Smooth muscle cell (in vitro differentiated cells): Measurements from ENCODE around the gene MSL1. TPM values are rescaled to one million over a fixed set of nuclear protein-coding genes. Genes with fewer than 3 reads are reported as not detected.

Experiments
- DNase-seq: peaks from one replicate; lab custom pipeline; 2025; ENCODE audit not compliant: unreplicated experiment; lab: John Stamatoyannopoulos, UW
- H2AFZ ChIP-seq: fragments of 200-600 bp; sonication (generic); 2 replicates; pipeline ENCODE4 v1.6.0; 2016; ENCODE audit warnings: antibody characterized with exemption, low read depth, mild to moderate bottlenecking
- H3F3A ChIP-seq: fragments of 200-600 bp; sonication (generic); 2 replicates; pipeline ENCODE4 v1.6.0; 2017; ENCODE audit warnings: antibody characterized with exemption, low read depth
- H3K27ac ChIP-seq: fragments of 200-600 bp; sonication (generic); 2 replicates; pipeline ENCODE4 v1.5.1; 2016; ENCODE audit warnings: low read depth, mild to moderate bottlenecking
- H3K27me3 ChIP-seq: fragments of 200-600 bp; sonication (generic); 2 replicates; pipeline ENCODE4 v1.6.1; 2016; ENCODE audit warnings: low read depth, mild to moderate bottlenecking
- H3K36me3 ChIP-seq: fragments of 200-600 bp; sonication (generic); 2 replicates; pipeline ENCODE4 v1.5.1; 2016; ENCODE audit warnings: low read depth
- H3K4me1 ChIP-seq: fragments of 200-600 bp; sonication (generic); 2 replicates; pipeline ENCODE4 v1.5.1; 2016; ENCODE audit warnings: low read depth
- H3K4me2 ChIP-seq: fragments of 200-600 bp; sonication (generic); 2 replicates; pipeline ENCODE4 v1.6.0; 2016; ENCODE audit warnings: mild to moderate bottlenecking
- H3K4me3 ChIP-seq: fragments of 200-600 bp; sonication (generic); 2 replicates; pipeline ENCODE4 v1.5.1; 2016; ENCODE audit warnings: mild to moderate bottlenecking
- H3K79me2 ChIP-seq: fragments of 200-600 bp; sonication (generic); 2 replicates; pipeline ENCODE4 v1.6.0; 2016; ENCODE audit warnings: low read depth, mild to moderate bottlenecking
- H3K9ac ChIP-seq: fragments of 200-600 bp; sonication (generic); 2 replicates; pipeline ENCODE4 v1.6.0; 2016; ENCODE audit warnings: low read depth
- H3K9me3 ChIP-seq: fragments of 200-600 bp; sonication (generic); replicated peaks from 2 replicates; pipeline ENCODE4 v1.5.1; 2016; ENCODE audit warnings: low read depth
- H4K20me1 ChIP-seq: fragments of 200-600 bp; sonication (generic); 2 replicates; pipeline ENCODE4 v1.6.0; 2016; ENCODE audit warnings: low read depth
- CTCF ChIP-seq: fragments of 200-600 bp; sonication (generic); IDR thresholded peaks from 2 replicates; pipeline ENCODE4 v1.5.1; 2017; ENCODE audit warnings: borderline replicate concordance, mild to moderate bottlenecking, antibody characterized with exemption; ENCODE audit not compliant: insufficient read depth, poor library complexity, severe bottlenecking
- WGBS: methylation state at CpG from one replicate; pipeline ENCODE4 v1.1.7; 2016; ENCODE audit warnings: low lambda C conversion rate; 5-methylcytosine and 5-hydroxymethylcytosine counted together
- polyA plus RNA-seq: library from polyadenylated mRNA; unstranded; fragments of >200 nt; fragmentation: Nextera tagmentation; extraction: Ambion mirVana; gene quantifications from 2 replicates; pipeline ENCODE4 v1.2.1, GENCODE V29; 2016
- total RNA-seq: library from RNA; depleted of rRNA; stranded (reverse); fragments of >200 nt; gene quantifications from 2 replicates; pipeline ENCODE4 v1.2.3, GENCODE V29; 2014

MSL1 gene
- total and polyA plus RNA-seq, 2 experiments from 2014 or later = 24.6 to 74.9 TPM

DNA sequence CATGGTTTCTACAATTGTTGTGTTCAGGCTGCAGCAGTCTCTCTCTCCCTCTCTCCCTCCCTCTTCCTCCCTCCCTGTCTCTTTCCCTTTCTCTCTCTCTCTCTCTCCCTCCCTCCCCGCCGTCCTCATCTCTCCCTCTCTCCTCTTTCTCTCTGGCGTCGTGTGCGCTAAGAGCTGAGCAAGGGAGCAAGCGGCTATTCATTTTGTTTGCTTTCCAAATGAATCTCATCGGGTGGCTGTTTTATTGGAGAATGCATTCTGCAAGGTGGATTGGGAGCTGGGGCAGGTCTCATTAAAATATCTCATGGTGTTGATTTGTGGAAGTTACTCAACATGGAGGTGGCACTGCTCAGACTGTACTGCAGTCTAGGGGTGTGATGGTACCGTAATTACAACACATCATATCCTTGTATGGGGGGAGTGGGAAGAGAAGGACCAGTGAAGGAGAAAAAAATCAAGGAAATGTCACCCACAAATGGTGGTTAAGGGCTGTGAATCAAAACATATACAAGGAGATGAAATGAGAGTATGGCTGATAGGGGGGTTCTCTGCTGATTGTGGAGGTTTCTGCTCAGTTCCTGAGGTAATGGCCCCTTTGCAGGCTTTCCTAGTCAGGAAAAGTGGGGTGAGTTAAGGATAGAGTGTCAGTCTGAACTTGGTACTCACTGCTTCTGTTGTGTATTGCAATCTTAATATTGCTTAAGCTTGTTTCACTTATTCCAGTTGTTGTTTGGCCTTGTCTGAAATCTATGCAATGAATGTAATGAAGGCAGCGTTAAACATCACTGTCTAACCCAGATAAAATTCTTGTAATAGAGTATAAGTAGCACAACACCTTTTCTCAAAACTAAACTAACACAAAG, 2.7 kb downstream of the MSL1 start:
- no peak for TF ChIP-seq CTCF
- H3K4me1 ChIP-seq = peaks cover 15% of the 10 kb centered on the region
- peak overlapping the region; percentile 100 for H3K4me3 ChIP-seq
- H3K79me2 ChIP-seq = peaks cover 84% of the 10 kb centered on the region
- H3K4me2 ChIP-seq = peak overlapping the region; percentile 97
- no peak for DNase-seq
- peak overlapping the region; percentile 32 for H3K27ac ChIP-seq
- 12% methylated on average over 9 of the region's 9 CpGs for WGBS
- no peaks in the 10 kb centered on the region for H3K9me3 ChIP-seq
- H3K36me3 ChIP-seq = peaks cover 9% of the 10 kb centered on the region
- H3K27me3 ChIP-seq = no peaks in the 10 kb centered on the region
- no peak overlapping the region for H2AFZ ChIP-seq
- peaks cover 52% of the 10 kb centered on the region for H4K20me1 ChIP-seq
- peaks cover 10% of the 10 kb centered on the region for H3F3A ChIP-seq
- H3K9ac ChIP-seq = peak overlapping the region; percentile 94

DNA sequence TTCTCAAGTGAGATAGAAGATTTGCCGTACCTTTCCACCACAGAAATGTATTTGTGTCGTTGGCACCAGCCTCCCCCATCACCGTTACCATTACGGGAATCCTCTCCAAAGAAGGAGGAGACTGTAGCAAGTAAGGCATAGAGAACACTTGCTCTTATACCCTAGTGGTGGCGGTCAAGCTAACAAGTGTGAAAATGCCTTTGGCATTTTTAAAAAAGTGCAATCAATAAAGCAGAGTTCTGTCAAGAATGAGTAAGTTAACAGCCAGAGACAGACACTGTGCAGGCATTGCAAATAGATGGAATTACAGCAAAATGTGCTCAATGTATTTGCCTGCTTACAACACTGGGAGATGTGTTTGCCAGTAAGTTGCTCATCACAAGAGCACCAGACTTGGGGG, 7.7 kb downstream of the MSL1 start:
- Histone ChIP-seq H3K79me2 (peaks cover 82% of the 10 kb centered on the region), H3K27me3 (no peaks in the 10 kb centered on the region), H3K9ac (no peak overlapping the region), H3K36me3 (peaks cover 44% of the 10 kb centered on the region), H3K9me3 (no peaks in the 10 kb centered on the region), H3K4me3 (no peak overlapping the region), H3F3A (peaks cover 6% of the 10 kb centered on the region), H3K4me2 (no peak overlapping the region), H4K20me1 (peaks cover 45% of the 10 kb centered on the region), H2AFZ (no peak overlapping the region), H3K4me1 (peaks cover 9% of the 10 kb centered on the region), H3K27ac (no peak overlapping the region)
- TF ChIP-seq CTCF = no peak
- no peak for DNase-seq
- WGBS = 96% methylated on average over 5 of the region's 5 CpGs

- Histone ChIP-seq H3K27me3 (no peaks in the 10 kb centered on the region), H3F3A (peaks cover 15% of the 10 kb centered on the region), H3K79me2 (peaks cover 82% of the 10 kb centered on the region), H3K4me3 (no peak overlapping the region), H3K9me3 (no peaks in the 10 kb centered on the region), H3K9ac (no peak overlapping the region), H3K27ac (peak overlapping the region; percentile 3), H2AFZ (no peak overlapping the region), H3K4me1 (no peaks in the 10 kb centered on the region), H4K20me1 (peaks cover 35% of the 10 kb centered on the region), H3K36me3 (peaks cover 50% of the 10 kb centered on the region), H3K4me2 (no peak overlapping the region)
- whole genome bisulfite sequencing = 93% methylated on average over 7 of the region's 7 CpGs
- no peak for TF ChIP-seq CTCF
- DNase-seq = no peak
Measured at GRCh38 chr17:40130352-40131042, 8.7 kb downstream of the MSL1 start.
